ENCODE measurements around the gene OST4.
"Not testable (repeated sequence)": the region's sequence is repeated elsewhere in the genome, so short reads cannot be mapped to it uniquely, and the experiment has no call there.

OST4 gene

GRCh38 chr2:27080140-27080469, 8.7 kb upstream of the OST4 start:
- in situ Hi-C loops (cut with HindIII; ENCODE audit: low sequenced_read_pairs), result no loop called here

- in situ Hi-C loops (cut with HindIII; ENCODE audit: low sequenced_read_pairs), result no loop called here
Measured at GRCh38 chr2:27079233-27080139, 8.0 kb upstream of the OST4 start.

GRCh38 chr2:27078267-27079194, 7.1 kb upstream of the OST4 start, which contains the start of gene EMILIN1:
Gene EMILIN1, plus strand, starts transcription at chr2:27078615. Its CDS starts 451 bp downstream, at chr2:27079066.
- in situ Hi-C loops (cut with HindIII; ENCODE audit: low sequenced_read_pairs), result no loop called here

GRCh38 chr2:27077231-27077630, 5.8 kb upstream of the OST4 start:
- in situ Hi-C loops (cut with HindIII; ENCODE audit: low sequenced_read_pairs), result no loop called here

- in situ Hi-C loops (cut with HindIII; ENCODE audit: low sequenced_read_pairs), result no loop called here
Measured at GRCh38 chr2:27076323-27076722, 4.9 kb upstream of the OST4 start.

- in situ Hi-C loops (cut with HindIII; ENCODE audit: low sequenced_read_pairs), result not testable (repeated sequence)
Measured at GRCh38 chr2:27075566-27075871, 4.1 kb upstream of the OST4 start.

GRCh38 chr2:27074738-27075565, 3.5 kb upstream of the OST4 start:
- in situ Hi-C loops (cut with HindIII; ENCODE audit: low sequenced_read_pairs), result no loop called here

GRCh38 chr2:27073782-27074181, 2.3 kb upstream of the OST4 start:
- in situ Hi-C loops (cut with HindIII; ENCODE audit: low sequenced_read_pairs), result no loop called here

GRCh38 chr2:27072920-27073319, 1.5 kb upstream of the OST4 start:
- in situ Hi-C loops (cut with HindIII; ENCODE audit: low sequenced_read_pairs), result no loop called here

GRCh38 chr2:27071990-27072830, 756 bp upstream of the OST4 start:
- in situ Hi-C loops (cut with HindIII; ENCODE audit: low sequenced_read_pairs), result no loop called here

- in situ Hi-C loops (cut with HindIII; ENCODE audit: low sequenced_read_pairs), result no loop called here
Measured at GRCh38 chr2:27070653-27071276, 689 bp downstream of the OST4 start.

- in situ Hi-C loops (cut with HindIII; ENCODE audit: low sequenced_read_pairs), result no loop called here
Measured at GRCh38 chr2:27069961-27070618, 1.4 kb downstream of the OST4 start.

GRCh38 chr2:27069436-27069835, 2.0 kb downstream of the OST4 start:
- in situ Hi-C loops (cut with HindIII; ENCODE audit: low sequenced_read_pairs), result no loop called here

GRCh38 chr2:27067385-27067784, 4.1 kb downstream of the OST4 start:
- in situ Hi-C loops (cut with HindIII; ENCODE audit: low sequenced_read_pairs), result no loop called here

GRCh38 chr2:27065128-27065527, 6.3 kb downstream of the OST4 start:
- in situ Hi-C loops (cut with HindIII; ENCODE audit: low sequenced_read_pairs), result no loop called here

- in situ Hi-C loops (cut with HindIII; ENCODE audit: low sequenced_read_pairs), result no loop called here
Measured at GRCh38 chr2:27060323-27060722, 11.1 kb downstream of the OST4 start.

- in situ Hi-C loops (cut with HindIII; ENCODE audit: low sequenced_read_pairs), result no loop called here
Measured at GRCh38 chr2:27059141-27059820, 12.2 kb downstream of the OST4 start.

GRCh38 chr2:27058210-27058609, 13.2 kb downstream of the OST4 start:
- in situ Hi-C loops (cut with HindIII; ENCODE audit: low sequenced_read_pairs), result no loop called here

GRCh38 chr2:27057184-27057583, 14.3 kb downstream of the OST4 start:
- in situ Hi-C loops (cut with HindIII; ENCODE audit: low sequenced_read_pairs), result no loop called here

All from DLD1 (cell line).